Measurements from ENCODE around the gene KCNG3. TPM values are rescaled to one million over a fixed set of nuclear protein-coding genes. Genes with fewer than 3 reads are reported as not detected.

The KCNG3 gene
- total RNA-seq, 2 donors from 2014 or later: 0.84 to 1.5 TPM

DNA sequence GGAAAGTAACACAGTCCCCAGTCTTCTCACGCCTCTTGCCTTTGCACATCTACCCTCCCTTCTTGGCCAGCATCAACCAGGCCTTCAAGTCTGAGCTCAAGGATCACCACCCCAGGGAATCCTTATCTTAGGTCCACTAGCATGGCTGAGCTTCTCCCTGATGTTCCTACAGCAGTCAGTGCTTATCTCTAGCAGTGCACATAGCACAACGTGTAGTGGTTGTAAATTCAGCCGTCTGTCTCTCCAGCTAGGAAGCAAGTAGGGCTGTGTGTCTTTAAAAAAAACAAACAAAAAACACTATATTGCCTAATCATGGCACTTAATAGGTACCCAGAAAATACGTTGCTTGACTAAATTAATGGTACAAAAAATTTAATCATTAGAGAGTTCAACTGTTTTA, 29.2 kb downstream of the KCNG3 start:
- H3K4me3 Mint-ChIP-seq: no peak overlapping the region
- H3K36me3 ChIP-seq (ENCODE audit: control insufficient read depth, insufficient read depth, low read length): no peaks in the 10 kb centered on the region
- no peaks in the 10 kb centered on the region for H3K27me3 ChIP-seq (ENCODE audit: control insufficient read depth, insufficient read depth, low read length, poor library complexity, severe bottlenecking)
- peaks cover 3% of the 10 kb centered on the region for H3K4me1 ChIP-seq (ENCODE audit: control insufficient read depth, insufficient read depth, low read length)
- no peaks in the 10 kb centered on the region for H3K9me3 ChIP-seq (ENCODE audit: control insufficient read depth, low read length)
- H3K9me3 Mint-ChIP-seq: no peaks in the 10 kb centered on the region
- H3K4me1 Mint-ChIP-seq: peaks cover 2% of the 10 kb centered on the region
- no peak overlapping the region for H3K4me3 ChIP-seq (ENCODE audit: low read length)
- no peaks in the 10 kb centered on the region for H3K27me3 Mint-ChIP-seq (ENCODE audit: insufficient read depth)
- no peak overlapping the region for H3K9ac ChIP-seq (ENCODE audit: extremely low read depth, low read length, poor library complexity, severe bottlenecking)
- no peak overlapping the region for H3K27ac Mint-ChIP-seq
- no peaks in the 10 kb centered on the region for H3K36me3 Mint-ChIP-seq (ENCODE audit: low read depth)
- H3K27ac ChIP-seq (ENCODE audit: low read depth, low read length): no peak overlapping the region
- TF ChIP-seq, protein P1, sequence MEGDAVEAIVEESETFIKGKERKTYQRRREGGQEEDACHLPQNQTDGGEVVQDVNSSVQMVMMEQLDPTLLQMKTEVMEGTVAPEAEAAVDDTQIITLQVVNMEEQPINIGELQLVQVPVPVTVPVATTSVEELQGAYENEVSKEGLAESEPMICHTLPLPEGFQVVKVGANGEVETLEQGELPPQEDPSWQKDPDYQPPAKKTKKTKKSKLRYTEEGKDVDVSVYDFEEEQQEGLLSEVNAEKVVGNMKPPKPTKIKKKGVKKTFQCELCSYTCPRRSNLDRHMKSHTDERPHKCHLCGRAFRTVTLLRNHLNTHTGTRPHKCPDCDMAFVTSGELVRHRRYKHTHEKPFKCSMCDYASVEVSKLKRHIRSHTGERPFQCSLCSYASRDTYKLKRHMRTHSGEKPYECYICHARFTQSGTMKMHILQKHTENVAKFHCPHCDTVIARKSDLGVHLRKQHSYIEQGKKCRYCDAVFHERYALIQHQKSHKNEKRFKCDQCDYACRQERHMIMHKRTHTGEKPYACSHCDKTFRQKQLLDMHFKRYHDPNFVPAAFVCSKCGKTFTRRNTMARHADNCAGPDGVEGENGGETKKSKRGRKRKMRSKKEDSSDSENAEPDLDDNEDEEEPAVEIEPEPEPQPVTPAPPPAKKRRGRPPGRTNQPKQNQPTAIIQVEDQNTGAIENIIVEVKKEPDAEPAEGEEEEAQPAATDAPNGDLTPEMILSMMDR (conservative IDR thresholded peaks at IDR 0.05): no peak
- DNase-seq: no peak
- 80 to 90% methylated on average over 1 to 4 of the region's 4 CpGs for WGBS, 2 experiments (ENCODE audit: insufficient coverage in 1 of 2, insufficient read length in 1 of 2)

DNA sequence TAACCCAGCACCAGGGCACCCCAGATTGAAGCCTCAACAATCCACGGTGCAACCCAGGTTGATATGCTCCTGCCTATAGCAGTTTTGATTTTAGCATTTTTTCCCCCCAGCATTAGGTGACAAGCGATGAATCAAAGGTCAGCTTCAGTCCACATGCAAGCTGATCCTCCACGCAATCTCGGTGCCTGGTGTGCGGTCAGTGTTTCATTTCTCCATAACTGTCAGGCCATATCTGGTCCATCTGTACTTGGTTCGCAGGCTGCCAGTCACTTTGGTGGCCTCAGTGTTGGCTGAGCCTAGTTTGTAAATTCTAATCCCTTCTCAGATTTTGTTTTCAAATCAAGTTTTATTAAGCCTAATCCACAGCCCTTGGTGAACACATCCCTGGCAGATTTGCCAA, 30.2 kb downstream of the KCNG3 start:
- Mint-ChIP-seq H3K27me3 (ENCODE audit: insufficient read depth) (no peaks in the 10 kb centered on the region), H3K27ac (no peak overlapping the region), H3K4me3 (no peak overlapping the region), H3K9me3 (no peaks in the 10 kb centered on the region), H3K4me1 (peaks cover 2% of the 10 kb centered on the region), H3K36me3 (ENCODE audit: low read depth) (no peaks in the 10 kb centered on the region)
- Histone ChIP-seq H3K36me3 (ENCODE audit: control insufficient read depth, insufficient read depth, low read length) (no peaks in the 10 kb centered on the region), H3K9me3 (ENCODE audit: control insufficient read depth, low read length) (no peaks in the 10 kb centered on the region), H3K27me3 (ENCODE audit: control insufficient read depth, insufficient read depth, low read length, poor library complexity, severe bottlenecking) (no peaks in the 10 kb centered on the region), H3K9ac (ENCODE audit: extremely low read depth, low read length, poor library complexity, severe bottlenecking) (no peak overlapping the region), H3K27ac (ENCODE audit: low read depth, low read length) (no peak overlapping the region), H3K4me1 (ENCODE audit: control insufficient read depth, insufficient read depth, low read length) (peaks cover 3% of the 10 kb centered on the region), H3K4me3 (ENCODE audit: low read length) (no peak overlapping the region)
- TF ChIP-seq, protein P1 (conservative IDR thresholded peaks at IDR 0.05): no peak
- 95% methylated on average over 6 of the region's 6 CpGs for WGBS, 2 experiments (ENCODE audit: insufficient coverage in 1 of 2, insufficient read length in 1 of 2)
- DNase-seq: no peak

DNA sequence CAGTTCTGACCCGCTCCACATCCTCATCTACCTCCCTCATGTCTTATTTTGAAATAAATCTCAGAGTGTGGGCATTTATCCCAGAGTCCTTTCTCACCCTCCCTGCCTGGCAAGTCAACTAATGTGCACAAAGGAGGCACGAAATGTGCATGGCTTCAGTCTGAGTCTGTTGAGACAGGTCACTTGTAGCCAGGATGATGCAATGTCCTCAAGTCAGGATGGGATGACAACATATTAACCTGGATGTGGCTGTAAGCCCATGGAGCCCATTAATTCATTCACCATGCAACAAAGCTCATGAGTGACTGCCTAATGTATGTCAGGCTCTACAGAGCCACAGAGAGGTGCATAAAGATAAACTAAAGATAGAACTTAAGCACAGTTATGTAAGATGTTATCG, 34.5 kb downstream of the KCNG3 start:
- Mint-ChIP-seq H3K27me3 (ENCODE audit: insufficient read depth) (no peaks in the 10 kb centered on the region), H3K36me3 (ENCODE audit: low read depth) (no peaks in the 10 kb centered on the region), H3K4me1 (no peaks in the 10 kb centered on the region), H3K9me3 (no peaks in the 10 kb centered on the region), H3K4me3 (no peak overlapping the region), H3K27ac (no peak overlapping the region)
- Histone ChIP-seq H3K4me1 (ENCODE audit: control insufficient read depth, insufficient read depth, low read length) (no peaks in the 10 kb centered on the region), H3K27ac (ENCODE audit: low read depth, low read length) (no peak overlapping the region), H3K9ac (ENCODE audit: extremely low read depth, low read length, poor library complexity, severe bottlenecking) (no peak overlapping the region), H3K9me3 (ENCODE audit: control insufficient read depth, low read length) (no peaks in the 10 kb centered on the region), H3K27me3 (ENCODE audit: control insufficient read depth, insufficient read depth, low read length, poor library complexity, severe bottlenecking) (no peaks in the 10 kb centered on the region), H3K36me3 (ENCODE audit: control insufficient read depth, insufficient read depth, low read length) (no peaks in the 10 kb centered on the region), H3K4me3 (ENCODE audit: low read length) (no peak overlapping the region)
- 84 to 96% methylated on average over 3 of the region's 3 CpGs for WGBS, 2 experiments (ENCODE audit: insufficient coverage in 1 of 2, insufficient read length in 1 of 2)
- DNase-seq: no peak
- TF ChIP-seq, protein P1 (conservative IDR thresholded peaks at IDR 0.05): no peak

All from endodermal cell (in vitro differentiated cells).